ENCODE measurements around the gene CTNNA2. TPM values are rescaled to one million over a fixed set of nuclear protein-coding genes. Genes with fewer than 3 reads are reported as not detected.

The CTNNA2 gene
- polyA plus RNA-seq, 1 donor = 0.52 TPM

DNA sequence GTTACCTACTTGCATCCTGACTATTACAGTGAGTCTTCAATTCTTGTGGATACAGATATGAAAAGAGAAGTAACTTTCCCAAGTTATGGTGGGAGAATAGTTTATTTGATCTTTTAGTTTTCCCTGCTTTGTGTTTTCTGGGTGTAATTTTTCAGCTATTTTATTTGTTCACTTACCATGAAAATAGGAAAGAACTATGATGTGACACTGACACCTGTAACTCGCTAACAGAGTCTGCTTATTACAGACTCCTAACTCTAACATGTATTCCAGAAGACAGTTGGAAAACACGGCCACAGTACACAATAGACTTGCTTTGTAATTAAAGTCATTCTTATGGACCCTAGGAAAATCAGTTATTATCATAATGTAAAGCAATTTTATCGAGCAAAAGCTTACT is 468.5 kb downstream of the CTNNA2 start:
- no peak for DNase-seq (ENCODE audit: low read depth)

GRCh38 chr2:79982445-79982844 is 469.6 kb downstream of the CTNNA2 start:
- DNase-seq (ENCODE audit: low read depth) = no peak

- no peak for DNase-seq (ENCODE audit: low read depth)
Measured at GRCh38 chr2:79984476-79984875, 471.6 kb downstream of the CTNNA2 start.

- DNase-seq (ENCODE audit: low read depth) = no peak
Measured at GRCh38 chr2:79985145-79985544, 472.3 kb downstream of the CTNNA2 start.

- no peak for DNase-seq (ENCODE audit: low read depth)
Measured at GRCh38 chr2:79985571-79985970, 472.7 kb downstream of the CTNNA2 start.

DNA sequence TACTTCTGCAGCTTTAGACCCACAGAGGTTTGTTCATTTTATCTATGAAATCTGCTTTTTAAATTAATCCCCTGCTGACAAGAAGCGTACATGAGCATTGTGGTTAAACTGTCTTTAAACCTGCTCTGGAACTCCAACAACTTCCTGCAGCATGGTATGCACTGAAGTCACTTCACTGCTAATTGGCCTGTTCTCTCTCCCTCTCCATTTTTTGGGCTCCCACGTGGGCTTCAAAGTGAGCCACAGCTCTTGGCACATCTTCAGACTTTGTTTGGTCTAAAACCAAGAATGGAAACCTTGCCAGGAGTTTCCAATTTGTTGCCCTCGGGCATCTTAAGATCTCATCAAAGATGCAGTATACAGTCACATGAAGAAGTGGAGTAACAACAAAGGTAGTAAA is 480.3 kb downstream of the CTNNA2 start:
- no peak for DNase-seq (ENCODE audit: low read depth)

GRCh38 chr2:79994161-79994560 is 481.3 kb downstream of the CTNNA2 start:
- no peak for DNase-seq (ENCODE audit: low read depth)

DNA sequence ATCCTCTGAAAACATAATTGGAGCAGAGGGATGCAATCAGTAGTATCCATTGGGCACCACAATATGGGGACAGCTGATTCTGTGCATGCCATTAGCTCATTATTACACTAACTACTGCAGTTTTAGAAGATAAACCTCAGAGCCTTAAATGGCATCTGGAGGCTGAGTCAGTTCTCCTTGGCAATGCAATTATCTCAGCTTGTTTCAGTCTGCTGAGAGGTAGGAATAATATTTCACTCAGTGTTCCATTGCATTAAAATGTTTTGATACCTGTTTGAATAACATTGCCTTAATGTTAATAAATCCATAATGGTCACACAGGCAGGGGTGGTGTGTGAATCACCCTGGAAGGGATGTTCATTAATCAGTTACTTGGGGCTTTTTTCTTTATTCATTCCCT is 482.1 kb downstream of the CTNNA2 start:
- DNase-seq (ENCODE audit: low read depth) = no peak

GRCh38 chr2:79996709-79997108 is 483.9 kb downstream of the CTNNA2 start:
- no peak for DNase-seq (ENCODE audit: low read depth)

DNA sequence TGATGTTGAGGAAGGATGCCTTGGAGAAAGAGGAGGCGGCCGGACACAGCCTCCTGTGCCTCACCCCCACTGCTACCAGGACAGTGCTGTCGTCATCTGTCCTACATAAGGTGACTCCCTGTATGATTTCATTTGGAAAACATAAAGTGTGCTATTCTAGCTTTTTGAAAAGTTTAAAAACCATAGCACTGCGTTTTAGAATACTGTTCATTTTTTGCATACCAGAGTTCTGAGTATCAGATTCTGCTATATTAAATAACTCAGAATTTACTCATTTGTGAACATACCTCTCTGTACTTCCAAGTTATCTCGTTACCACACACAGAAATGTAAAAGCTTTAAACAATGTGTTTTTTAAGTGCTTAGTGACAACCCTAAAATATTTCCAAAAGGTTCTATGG is 488.9 kb downstream of the CTNNA2 start:
- DNase-seq (ENCODE audit: low read depth) = no peak

DNA sequence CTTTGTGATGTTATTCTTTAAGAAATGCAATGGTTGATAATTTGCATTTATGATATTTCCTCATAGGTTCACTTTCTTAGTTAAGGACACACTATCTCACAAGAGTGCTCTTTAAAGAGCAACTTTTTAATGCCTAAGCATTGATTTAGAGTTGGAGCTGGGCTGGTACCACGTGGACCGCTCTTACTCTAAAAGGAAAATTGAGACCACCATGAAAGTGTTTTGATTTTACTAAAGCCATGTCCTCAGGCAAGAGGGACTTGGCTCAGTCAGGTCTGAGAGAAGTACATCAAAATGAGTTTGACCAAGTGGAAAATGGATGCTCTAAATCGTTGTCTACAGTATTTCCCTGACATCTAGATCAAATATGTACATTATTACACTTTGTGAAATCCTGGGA is 489.3 kb downstream of the CTNNA2 start:
- no peak for DNase-seq (ENCODE audit: low read depth)

- DNase-seq (ENCODE audit: low read depth) = no peak
Measured at GRCh38 chr2:80002568-80003157, 489.8 kb downstream of the CTNNA2 start.

DNA sequence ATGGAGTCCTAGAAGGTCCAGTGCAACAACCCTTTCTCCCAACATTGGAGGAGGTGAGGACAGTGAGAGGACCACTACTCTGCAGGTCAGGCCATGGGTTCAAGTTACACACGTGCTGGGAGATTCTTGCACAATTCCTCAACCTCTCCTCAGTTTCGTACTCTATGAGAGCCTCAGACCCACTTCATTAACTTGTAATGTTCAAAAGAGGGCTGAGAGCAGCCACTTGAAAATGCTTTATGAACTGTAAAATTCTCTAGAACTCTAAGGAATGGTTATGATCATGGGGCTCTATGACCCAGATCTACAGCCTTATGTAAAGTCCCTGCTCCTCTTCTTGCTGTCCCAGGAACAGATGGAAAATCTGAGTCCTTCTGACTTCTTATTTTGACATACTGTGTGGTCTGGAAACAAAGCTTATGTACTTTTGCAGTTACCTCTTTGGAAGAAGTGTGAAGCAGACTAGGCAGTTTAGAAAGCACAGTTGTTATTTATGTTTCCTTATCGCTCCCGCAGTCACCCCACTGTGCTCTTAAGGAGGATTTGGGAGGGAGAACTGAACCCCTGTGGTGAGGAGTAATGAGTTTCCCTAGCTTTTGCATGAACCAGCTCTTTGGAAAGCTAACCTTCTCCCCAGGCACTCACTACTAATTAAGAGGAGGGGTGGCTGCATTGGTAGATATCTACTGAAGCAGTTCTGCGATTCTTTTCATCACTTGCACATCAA is 495.1 kb downstream of the CTNNA2 start:
- DNase-seq (ENCODE audit: low read depth) = no peak

- DNase-seq (ENCODE audit: low read depth) = no peak
Measured at GRCh38 chr2:80008596-80008995, 495.7 kb downstream of the CTNNA2 start.

- no peak for DNase-seq (ENCODE audit: low read depth)
Measured at GRCh38 chr2:80009211-80009610, 496.4 kb downstream of the CTNNA2 start.

DNA sequence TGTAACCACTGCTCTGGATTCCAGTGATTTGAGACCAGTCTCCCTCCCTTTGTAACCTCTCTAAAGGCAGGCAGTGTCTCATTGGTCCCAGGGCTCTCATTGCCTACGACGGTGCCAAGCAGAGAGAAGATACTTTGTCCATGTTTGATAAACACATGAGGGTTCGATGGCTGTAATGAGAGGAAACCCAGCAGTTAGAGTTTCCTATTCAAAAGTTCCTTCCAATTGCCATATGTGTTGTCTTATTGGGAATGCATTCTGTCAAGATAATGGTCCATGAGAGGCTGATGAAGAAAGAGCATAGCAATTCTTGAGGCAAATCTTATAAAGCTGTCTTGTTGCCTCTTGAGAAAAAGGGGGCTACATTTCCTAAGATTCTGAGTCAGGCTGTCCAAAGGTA is 499.2 kb downstream of the CTNNA2 start:
- DNase-seq (ENCODE audit: low read depth) = no peak

GRCh38 chr2:80014637-80015036 is 501.8 kb downstream of the CTNNA2 start:
- DNase-seq (ENCODE audit: low read depth) = no peak

- DNase-seq (ENCODE audit: low read depth) = no peak
Measured at GRCh38 chr2:80016171-80016570, 503.3 kb downstream of the CTNNA2 start.

GRCh38 chr2:80019571-80020460 is 507.0 kb downstream of the CTNNA2 start:
- no peak for DNase-seq (ENCODE audit: low read depth)

DNA sequence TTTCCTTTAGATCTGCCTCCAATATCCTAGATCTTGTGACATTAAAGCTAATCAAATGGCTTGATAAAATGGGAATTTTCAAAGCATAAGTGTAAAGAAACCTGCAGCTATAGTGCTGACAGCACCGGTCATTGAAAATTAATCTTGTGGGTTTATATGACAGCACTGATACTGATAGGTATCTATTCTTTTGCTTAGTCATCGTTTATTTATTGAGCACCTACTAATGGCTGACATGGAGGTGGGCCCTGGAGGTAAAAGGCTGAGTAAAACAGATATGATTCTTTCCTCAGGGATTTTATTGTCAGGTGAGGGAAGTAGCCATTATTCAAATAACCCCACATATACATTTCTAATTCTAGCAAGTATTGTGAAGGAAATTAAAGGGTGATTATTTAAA is 509.2 kb downstream of the CTNNA2 start:
- DNase-seq (ENCODE audit: low read depth) = no peak

DNA sequence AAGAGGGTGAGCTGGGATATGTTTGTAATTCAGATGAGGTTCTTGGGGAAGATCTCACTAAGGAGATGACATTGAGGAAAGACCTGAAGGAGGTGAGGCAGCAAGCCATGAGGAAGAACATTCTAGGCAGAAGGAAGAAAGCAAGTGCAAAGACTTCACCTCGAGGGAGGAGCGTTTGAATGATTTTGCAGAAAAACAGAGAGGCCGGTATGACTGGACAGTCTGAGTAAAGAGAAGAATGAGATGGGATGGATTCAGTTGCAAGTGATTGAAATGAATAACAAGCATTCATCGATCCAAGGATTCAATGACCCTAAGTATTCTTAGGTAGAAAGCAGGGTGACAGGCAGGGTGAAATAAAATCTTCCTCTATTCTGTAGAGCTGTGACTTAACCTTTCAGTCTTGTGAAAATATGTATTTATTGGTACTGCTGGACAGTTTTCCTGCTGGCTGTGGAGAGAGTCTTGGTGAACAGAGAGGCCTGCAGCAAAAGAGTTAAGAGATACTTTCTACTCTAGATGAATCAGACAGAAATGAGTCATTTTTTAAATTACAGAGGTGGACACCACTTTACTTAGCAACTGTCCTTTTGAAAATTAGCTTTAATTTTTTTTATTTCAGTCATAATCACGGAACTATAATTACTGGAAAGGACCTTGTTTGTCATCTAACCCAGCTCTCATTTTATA is 513.3 kb downstream of the CTNNA2 start:
- DNase-seq (ENCODE audit: low read depth) = no peak

- no peak for DNase-seq (ENCODE audit: low read depth)
Measured at GRCh38 chr2:80028051-80028450, 515.2 kb downstream of the CTNNA2 start.

All from forelimb muscle (tissue), 1 donor.